GM21528 (cell line): Measurements from ENCODE around the gene MYO1H.

Experiments
- ATAC-seq: cut with Tn5 transposase; IDR thresholded peaks from one replicate; pipeline ENCODE4 v1.9.1; 2021; ENCODE audit warnings: mild to moderate bottlenecking, moderate library complexity; ENCODE audit not compliant: unreplicated experiment, low FRiP score

Gene MYO1H

GRCh38 chr12:109489016-109489954 is 141.6 kb downstream of the MYO1H start:
- ATAC-seq: no peak

- ATAC-seq: no peak
Measured at GRCh38 chr12:109489955-109490565, 142.4 kb downstream of the MYO1H start.

- ATAC-seq: no peak
Measured at GRCh38 chr12:109491671-109492070, 144.0 kb downstream of the MYO1H start.

DNA sequence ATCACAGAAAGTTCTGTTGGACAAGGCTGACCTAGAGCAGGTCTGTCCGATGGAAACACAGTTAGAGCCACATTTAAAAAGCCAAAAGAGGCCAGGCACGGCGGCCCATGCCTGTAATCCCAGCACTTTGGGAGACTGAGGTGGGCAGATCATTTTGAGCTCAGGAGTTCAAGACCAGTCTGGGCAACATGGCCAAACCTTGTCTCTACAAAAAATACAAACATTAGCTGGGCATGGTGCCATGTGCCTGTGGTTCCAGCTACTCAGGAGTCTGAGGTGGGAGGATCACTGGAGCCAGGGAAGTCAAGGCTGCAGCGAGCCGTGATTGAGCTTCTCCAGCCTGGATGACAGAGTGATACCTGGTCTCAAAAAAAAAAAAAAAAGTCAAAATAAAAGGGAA is 144.7 kb downstream of the MYO1H start:
- ATAC-seq: no peak

DNA sequence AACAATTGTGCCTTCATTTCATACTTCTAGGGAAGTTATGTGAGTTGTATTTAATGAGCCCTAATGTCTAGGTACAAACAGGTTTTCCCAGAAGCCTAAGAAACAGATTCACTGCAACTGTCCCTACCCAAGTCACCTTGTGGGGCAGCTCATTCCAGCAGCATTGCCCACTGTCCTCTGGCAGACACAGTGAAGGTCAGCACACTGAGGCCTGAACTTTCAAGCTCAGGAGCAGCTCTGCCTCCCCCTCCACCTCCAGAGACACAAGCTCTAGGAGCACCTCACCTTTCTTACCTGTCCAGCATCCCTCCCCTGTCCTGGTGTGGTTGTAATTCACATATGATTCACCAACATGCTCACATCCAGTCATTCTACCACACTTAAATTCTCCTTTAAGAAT is 145.4 kb downstream of the MYO1H start:
- ATAC-seq: no peak

- ATAC-seq: no peak
Measured at GRCh38 chr12:109493938-109494337, 146.2 kb downstream of the MYO1H start.

DNA sequence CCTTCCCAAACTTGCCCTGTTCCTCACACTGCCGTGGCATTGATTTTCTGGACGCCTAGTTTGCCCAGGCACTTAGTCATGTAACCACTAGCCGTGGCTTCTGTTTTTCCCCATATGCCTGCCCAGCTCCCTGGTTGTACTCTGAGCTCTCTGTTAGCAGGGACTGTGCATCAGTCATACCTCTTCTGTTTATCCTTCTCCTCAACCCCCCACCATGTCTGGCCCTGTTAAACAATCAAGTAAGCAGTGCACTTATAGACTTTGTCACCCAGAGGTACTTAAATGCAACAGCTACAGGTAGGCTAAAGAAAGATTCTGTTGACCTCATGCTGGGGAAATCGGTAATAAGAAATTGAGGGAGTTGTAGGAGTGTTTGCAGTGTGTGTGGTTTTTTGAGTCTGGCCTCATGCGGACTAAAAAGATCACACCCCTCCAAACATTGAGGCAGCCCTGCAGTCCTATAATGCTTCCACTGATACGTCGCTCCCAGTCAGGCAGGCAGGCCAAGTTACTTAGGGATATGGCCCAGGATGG is 146.7 kb downstream of the MYO1H start:
- no peak for ATAC-seq

DNA sequence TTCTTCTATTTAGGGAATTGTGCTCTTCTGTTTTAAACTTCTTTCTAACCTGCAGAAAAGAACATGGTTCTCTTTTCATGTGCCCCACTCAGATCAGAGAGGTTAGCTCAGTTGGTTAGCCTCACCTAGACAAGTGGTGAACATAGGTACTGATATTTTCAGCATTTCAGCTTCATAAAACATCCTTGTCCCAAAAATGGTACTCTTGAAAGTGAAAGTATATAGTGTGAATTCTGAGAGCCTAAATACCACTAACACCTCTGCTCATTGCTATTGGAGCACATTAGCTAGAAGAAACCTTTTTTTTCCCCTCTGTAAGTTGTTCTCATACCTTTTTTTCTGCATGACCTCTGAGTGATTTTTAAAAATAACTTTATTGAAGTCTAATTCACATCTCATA is 147.3 kb downstream of the MYO1H start:
- ATAC-seq: no peak

DNA sequence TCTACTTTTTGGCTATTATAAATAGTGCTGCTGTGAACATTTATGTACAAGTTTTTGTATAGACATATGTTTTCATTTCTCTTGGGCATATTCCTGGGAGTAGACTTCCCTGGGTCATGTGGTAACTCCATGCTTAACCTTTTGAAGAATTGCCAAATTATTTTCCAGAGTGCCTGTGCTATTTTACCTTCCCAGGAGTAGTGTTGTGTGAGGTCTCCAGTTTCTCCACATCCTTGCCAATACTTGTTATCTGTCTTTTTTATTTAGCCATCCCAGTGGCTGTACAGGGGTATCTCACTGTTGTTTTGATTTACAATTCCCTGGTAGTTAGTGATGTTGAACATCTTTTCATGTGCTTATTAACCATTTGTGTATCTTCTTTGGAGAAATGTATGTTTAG is 148.6 kb downstream of the MYO1H start:
- no peak for ATAC-seq

GRCh38 chr12:109497675-109498074 is 150.0 kb downstream of the MYO1H start:
- ATAC-seq: no peak
